Embryonic facial prominence (tissue), 1 donor: ENCODE data around the gene SMIM29.

Experiments used
- DNase-seq: peaks from one replicate; pipeline ENCODE4 v3.0.0-alpha.2; 2016; ENCODE audit errors: extremely low spot score

Gene SMIM29

DNA sequence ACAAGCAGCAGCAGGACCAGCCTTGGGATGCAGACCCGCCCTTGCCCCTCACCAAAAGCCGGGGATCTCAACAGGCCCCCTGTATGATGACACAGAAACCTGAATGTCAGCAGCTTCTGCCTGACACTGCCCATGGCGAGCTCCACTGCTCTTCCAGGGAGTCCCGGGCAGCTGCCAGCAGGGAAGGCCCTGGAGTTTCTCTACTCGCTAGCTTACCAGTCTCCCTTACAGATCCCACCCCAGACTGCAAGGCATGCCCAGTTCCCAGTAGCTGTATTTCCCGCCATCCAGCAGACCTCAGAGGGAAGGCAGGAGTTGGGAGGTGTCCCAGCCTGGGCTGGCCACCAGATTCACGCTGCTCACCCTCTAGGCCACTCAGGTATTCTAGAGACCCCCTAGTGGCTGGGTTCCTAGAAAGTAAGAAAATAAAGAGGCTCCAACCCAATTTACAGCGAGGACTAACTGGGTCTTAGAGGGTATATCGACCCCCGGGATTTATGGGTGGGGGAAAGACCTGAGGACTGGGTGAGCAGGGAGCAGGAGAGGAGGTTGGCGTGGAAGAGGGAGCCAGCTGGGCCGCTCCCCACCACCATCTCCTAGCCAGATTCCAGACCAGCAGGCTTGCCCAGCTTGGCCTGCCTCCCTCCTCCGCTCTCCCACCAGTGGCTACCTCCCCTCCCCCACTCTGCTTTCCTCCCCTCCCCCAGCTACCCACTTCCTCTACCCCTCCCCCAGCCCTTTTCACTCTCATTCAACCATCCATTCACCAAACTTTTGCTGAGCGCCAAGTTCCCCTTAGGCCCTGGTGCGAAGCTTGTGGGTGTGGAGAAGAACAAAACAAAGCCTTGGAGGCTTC, 21.8 kb downstream of the SMIM29 start:
- DNase-seq, result no peak

DNA sequence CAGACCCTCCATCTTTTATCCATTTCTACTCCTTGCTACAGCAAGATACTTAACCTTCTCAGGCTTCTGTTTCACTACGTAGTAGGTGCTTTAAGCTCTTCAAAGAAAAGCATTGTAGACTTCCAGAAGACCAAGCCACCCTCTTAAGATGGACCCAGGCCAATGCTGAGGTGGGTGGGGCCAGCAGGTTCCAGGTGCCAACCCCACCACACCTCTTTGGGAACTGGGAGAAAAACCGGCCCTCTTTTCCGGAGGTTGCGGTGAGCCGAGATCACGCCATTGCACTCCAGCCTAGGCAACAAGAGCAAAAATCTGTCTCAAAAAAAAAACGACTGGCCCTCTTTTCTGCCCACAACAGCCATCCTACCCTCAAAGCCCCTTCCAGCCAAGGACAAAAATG, 22.7 kb downstream of the SMIM29 start:
- no peak for DNase-seq

DNA sequence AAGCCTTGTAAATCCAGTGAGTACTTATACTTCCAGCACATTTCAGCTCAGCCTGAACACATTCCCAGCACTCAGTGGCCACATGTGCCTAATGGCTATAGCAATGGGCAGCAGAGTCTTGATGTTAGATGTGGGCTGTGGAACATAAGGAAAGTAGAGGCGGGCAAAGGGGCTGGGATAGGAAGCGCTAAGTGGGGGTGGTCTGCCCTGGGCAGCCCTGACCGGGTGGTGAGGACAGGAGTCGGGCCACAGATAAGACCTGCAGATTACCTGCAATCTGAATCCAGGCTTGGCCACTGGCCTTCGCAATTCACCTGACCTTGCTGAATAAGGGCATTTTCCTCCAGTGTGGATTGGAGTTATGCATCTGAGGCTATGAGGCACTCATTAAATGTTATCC, 23.3 kb downstream of the SMIM29 start:
- no peak for DNase-seq

DNA sequence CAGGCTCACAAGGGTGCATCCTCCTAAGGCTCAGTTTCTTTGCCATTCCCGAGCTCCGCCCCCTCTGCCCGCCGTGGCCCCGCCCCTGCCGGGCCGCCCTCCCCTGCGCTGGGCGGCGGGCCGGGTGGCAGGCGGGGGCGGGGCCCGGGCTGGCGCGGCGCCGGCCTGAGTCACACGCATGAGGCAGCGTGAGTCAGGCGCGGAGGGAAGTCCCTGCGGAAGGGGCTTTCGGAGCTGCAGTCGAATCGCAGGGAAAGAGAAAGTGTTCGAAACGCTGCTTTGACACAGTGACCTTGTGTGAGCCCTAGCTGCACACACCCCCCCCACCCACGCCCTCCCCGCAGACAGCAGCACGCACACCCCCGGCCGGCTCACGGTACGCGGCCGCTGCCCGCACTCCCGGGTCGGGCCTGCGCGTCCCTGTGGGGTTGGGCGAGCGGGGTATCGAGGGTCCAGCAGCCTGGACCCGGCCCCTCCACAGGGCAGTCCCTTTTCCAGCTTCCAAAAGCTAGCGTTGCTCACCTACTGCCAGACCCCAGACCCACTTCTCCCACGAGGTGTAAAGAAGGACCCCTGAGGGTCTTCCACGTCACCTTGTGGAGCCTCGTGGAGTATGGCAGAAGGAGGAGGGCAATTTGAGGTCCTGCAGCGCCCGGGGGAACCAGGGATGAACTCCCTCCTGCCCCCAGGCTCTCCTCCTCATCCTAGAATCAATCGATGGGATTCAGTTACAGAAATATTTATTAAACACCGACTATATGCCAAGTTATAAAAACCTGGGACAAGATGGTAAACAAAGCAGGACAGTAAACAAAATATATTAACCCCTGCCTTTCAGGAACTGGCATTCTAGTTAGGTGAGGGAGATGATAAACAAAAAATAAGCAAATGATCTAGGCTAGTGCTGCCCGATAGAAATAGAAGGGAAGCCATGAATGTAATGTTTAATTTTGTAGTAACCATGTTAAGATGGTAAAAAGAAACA, 24.6 kb downstream of the SMIM29 start:
- DNase-seq, result peak; percentile 56

DNA sequence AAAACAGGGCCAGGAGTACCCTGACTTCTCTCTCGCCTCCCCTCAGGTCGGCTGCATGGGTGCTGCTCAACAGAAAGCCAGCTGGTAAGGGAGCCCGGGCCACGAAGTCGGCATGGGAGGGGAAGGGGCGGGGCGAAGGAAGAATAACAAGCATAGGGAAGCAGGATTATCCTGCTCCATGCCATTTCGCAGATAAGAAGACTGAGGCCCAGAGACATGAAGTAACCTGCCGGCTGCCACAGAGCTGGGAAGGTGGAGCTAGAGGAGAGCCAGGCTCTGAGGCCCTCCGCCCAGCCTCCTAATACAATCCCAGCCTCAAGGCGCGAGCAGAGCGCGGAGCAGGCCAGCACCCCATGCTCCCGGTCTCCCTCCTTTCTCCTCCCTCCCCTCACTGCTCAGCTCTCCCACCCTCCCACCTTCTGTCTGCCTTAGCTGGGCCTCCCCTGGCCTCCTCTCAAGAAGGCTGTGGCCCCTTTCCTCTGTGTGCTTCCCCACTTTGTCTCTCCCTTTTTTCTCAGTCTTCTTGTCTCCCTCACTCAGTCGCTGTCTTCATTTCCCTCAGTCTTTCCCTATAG, 25.3 kb downstream of the SMIM29 start:
- DNase-seq, result no peak

DNA sequence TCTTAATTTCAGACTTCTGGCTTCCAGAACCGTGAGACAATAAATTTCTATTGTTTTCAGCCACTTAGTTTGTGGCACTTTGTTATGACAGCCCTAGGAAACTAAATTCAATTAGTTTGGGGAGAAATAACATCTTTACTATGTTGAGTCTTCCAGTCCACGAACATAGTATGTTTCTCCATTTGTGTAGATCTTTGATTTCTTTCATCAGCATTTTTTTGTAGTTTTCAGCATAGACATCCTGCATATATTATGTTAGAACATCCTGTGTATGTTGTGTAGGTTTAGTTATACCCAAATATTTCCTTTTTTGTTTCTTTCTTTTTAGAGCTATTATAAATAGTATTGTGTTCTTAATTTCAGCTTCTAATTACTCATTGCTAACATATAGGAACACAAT, 30.1 kb downstream of the SMIM29 start:
- DNase-seq, result no peak

DNA sequence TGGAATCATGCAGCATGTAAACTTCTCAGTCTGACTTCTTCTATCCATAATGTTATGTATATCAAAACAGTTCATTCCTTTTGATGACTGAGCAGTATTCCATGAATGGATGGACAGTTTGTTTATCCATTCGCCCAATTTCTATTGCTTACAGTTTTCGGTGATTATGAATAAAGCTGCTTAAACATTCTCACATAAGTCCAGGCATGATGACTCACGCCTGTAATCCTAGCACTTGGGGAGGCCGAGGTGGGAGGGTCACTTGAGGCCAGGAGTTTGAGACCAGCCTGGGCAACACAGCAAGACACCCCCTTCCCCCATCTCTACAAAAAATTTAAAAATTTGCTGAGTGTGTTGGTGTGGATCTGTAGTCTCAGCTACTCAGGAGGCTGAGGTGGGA, 35.0 kb downstream of the SMIM29 start:
- no peak for DNase-seq

DNA sequence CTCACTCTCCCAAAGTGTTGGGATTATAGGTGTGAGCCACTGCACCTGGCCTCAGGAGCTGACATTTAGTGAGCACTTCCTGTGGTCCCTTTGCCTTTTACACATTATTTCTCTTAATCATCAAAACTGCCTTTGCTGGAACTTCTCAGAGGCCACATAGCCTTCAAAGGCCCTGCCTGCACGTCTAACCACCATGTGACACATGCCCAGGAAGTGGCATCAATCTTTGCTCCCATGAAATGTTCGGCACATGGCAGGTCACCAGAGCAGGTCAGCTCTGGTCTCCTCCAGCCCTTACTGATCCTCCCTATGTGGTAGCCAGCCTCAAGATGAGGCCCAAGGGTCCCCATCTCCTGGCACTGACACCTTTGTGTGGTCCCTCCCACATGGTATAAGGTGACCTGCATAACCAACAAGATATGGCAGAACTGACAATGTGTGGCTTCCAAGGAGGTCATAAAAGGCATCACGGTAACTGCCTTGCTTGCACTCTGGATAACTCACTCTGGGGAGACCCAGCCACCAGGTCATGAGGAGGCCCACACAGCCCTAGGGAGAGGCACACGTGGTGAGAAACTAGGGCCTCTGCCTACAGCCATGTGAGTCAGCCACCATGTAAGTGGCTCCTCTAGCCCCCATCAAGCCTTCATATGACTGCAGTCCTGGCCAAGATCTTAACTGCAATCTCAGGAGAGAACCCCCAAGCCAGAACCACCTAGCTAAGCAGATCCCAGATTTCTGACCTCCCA, 40.9 kb downstream of the SMIM29 start:
- DNase-seq, result no peak

DNA sequence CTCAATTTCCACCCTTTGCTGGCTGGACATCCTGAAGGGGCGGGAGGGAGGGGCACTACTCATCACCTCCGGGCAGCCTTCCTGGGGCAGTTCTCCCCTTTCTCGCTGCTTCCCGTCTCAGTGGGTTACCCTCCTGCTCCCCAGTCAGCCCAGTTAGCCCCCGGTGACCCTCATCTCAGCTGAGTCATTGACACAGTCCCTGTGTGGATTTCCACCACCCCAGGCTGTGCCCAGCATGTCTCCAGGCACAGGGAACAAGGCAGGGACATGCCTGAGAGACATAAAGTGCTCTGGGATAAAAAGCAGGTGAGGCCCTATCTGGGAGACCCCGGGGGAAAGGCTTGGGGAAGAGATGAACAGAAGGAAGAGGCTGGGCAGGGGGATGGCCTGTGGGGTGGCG, 42.1 kb downstream of the SMIM29 start:
- no peak for DNase-seq

DNA sequence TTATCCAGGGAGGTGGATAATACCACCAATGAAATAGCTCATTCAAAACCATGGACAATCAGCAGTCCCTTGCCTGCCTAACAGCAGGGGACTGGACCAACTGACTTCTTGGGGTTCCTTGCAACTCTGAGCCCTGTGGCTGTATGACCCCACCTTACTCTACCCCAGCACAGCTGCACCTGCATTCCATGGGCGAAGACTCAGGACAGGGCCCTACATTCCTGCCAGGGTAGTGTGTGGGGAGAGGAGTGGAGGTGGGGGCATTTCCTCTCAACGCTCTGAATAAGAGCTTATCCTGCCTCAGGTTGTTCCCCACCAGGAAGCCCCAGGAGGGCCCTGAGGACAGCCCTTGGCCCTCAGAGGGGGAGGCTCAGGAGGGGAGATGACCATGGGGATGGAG, 42.9 kb downstream of the SMIM29 start:
- no peak for DNase-seq

DNA sequence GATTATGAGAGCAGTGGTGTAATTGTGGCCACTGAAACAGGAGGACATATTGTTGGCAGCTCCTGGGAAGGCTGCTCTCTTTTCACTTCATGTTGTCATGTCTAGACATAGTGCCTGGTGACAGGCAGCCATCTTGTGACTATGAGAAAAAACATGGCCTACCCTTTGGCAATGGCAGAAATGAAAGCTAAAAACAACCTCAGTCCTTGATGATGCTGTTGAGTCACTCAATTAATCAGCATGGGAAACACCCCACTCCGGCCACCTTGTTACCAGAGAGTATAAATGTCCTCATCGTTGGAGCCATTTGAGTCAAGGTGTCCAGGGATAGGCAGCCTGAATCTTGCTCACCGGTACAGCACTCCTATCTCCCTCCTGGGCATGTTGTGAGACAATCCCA, 43.3 kb downstream of the SMIM29 start:
- DNase-seq, result no peak

DNA sequence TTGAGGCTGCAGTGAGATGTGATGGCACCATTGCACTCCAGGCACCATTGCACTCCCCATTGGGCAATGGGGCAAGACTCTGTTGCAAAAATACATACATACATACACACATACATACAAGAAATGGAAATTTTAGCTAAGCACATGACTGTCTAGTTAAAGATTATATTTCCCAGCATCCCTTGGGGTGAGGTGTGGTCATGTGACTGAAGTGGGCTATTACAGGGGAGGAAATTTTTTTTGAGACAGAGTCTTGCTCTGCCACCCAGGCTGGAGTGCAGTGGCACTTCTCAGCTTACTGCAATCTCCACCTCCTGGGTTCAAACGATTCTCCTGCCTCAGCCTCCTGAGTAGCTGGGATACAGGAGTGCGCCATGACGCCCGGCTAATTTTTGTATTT, 44.1 kb downstream of the SMIM29 start:
- no peak for DNase-seq

DNA sequence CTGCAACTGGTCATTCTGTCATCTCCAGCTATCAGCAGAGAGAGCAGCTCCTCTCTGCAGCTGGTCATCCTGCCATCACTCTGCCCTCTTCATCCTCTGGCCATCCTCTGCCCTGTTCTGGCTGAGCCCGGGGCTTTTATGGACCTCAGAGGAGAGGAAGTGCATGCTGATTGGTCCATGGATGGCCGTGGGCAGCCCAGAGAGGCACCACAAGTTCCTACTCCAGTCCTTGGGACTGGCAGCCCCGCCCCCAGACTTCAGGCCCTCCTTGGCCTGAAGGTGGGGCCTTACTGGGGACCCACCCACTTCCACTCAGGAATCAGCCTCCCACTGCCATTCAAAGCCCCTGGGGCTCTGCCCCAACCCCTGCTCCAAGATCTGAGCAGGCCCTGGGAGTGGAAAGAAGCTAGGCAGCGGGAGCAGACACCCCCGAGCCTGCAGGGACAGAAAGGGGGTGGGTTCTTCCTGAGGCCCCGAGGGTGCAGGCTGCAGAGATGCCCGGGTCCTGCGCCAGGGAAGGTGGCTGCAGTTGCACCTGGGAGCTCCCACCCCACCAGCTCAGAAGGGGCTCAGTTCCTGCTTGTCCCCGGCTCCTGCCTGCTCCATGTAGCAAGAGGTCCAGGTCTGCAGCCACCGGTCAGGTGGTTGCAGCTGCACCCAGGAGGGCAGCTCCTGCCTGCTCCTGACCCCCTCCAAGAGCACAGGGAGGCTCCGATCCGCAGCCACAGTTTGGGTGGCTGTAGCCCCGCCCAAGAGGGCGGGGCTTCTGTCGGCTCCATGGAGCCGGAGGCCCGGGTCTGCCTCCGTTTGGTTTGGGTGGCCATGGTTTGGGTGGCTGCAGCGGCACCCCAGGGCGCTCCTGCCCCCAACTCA, 46.2 kb downstream of the SMIM29 start:
- no peak for DNase-seq

DNA sequence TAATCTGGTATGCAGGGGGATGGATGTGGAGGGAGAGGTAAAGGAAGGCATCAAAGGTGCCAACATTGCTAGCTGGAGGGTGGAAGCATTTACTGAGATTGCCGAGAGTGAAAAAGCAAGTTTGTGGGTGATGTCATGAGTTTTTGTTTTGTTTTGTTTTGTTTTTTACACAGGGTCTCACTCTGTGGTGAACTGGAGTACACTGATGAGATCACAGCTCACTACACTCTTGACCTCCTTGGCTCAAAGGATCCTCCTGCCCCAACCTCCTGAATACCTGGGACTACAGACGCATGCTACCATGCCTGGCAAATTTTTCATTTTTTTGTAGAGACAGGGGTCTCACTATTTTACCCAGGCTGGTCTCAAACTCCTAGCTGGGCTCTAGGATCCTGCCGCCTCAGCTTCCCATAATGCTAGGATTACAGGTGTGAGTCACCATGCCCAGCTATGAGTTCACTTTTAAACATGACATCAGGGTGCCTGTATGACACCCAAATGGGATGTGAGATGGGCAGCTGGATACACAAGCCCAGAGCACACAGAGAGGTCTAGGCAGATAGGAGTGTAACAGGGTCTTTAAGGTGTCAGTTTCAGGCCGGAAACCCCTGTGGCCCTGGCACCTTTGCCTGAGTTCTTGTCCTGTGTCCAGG, 47.2 kb downstream of the SMIM29 start:
- no peak for DNase-seq

DNA sequence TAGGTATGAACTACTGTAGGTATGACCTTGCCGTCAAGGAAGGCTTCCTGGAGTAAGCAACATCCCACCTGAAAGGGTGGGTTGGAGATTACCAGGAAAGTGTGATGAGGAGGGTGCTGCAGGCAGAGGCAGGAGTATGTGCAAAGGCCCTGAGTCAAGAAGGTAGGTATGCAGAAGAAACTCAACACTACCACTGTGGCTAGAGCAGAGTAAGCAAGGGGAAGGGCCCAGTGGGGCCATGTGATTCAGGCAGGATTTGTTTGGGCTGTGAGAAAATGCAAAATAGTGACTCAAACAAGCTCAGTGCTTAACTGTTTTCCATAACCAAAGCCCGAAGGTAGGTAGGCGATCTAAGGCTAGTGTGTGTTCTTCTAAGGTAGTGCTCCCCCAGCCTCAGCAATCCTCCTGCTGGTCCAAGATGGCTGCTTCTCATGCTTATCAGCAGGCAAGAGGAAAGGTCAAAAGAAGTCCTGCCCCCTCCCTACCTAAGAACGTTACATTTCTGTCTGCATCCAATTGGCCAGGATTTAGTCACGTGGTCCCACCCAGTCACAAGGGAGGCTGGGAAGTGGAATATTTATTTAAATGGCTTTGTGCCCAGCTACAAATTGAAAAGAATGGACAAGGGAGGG, 48.4 kb downstream of the SMIM29 start:
- DNase-seq, result no peak

DNA sequence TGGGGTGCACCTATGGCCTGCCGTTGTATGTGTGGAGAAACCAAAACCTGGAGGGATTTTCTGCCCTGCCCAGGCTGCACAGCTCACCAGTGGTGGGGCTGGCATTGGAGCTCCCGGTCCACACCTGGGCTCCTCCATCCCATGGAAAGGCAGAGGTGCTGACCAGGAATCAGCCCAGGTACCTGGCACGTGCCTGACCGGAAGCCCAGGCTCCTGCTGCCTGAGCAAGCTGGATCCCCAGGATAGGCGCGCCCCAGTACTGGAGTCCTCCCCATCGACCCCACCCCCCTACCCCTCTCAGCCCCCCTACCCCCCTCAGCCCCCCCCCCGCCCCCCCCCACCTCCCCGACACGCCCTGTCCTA, 52.0 kb downstream of the SMIM29 start:
- DNase-seq, result no peak
